IMR-90 (cell line): ENCODE data around the gene CPED1.

Experiments
- BHLHE40 ChIP-seq: fragments of 150-350 bp; IDR thresholded peaks from 2 replicates; pipeline ENCODE4 v1.6.1; 2016; ENCODE audit warnings: mild to moderate bottlenecking, low read depth, low read length
- CHD1 ChIP-seq: IDR thresholded peaks from 2 replicates; pipeline ENCODE4 v1.6.1; 2012; ENCODE audit warnings: low read depth, low read length, improper control_type of control experiment
- USF2 ChIP-seq: fragments of 150-350 bp; IDR thresholded peaks from 2 replicates; pipeline ENCODE4 v1.6.1; 2017; ENCODE audit warnings: mild to moderate bottlenecking, antibody characterized with exemption, low read length, low read depth
- TF ChIP-seq, protein P1 (sequence below): conservative IDR thresholded peaks from 2 replicates; pipeline ENCODE4 v1.5.1; 2012; ENCODE audit warnings: mild to moderate bottlenecking, low read depth, low read length, improper control_type of control experiment

DNA sequence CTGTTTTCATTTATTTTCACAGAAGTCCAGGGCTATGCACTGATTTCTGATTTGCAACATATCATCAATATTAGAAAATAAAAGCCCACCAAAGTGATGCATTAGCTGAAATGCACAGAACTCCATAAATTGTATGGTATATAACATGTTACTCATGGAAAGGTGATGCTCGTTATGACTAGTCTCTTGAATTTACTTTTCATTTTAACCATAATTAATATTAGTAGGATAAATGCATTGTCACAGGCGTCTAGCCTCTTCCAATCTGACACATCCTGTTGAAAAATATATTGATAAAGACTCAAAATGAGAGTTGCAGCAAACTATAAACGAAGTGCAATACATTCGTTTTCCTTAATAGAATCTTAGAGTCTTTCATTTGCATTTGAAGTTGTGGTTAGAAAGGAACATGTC, 92.4 kb downstream of the CPED1 start:
- TF ChIP-seq USF2 (no peak), CHD1 (no peak), BHLHE40 (no peak)
- TF ChIP-seq, protein P1, sequence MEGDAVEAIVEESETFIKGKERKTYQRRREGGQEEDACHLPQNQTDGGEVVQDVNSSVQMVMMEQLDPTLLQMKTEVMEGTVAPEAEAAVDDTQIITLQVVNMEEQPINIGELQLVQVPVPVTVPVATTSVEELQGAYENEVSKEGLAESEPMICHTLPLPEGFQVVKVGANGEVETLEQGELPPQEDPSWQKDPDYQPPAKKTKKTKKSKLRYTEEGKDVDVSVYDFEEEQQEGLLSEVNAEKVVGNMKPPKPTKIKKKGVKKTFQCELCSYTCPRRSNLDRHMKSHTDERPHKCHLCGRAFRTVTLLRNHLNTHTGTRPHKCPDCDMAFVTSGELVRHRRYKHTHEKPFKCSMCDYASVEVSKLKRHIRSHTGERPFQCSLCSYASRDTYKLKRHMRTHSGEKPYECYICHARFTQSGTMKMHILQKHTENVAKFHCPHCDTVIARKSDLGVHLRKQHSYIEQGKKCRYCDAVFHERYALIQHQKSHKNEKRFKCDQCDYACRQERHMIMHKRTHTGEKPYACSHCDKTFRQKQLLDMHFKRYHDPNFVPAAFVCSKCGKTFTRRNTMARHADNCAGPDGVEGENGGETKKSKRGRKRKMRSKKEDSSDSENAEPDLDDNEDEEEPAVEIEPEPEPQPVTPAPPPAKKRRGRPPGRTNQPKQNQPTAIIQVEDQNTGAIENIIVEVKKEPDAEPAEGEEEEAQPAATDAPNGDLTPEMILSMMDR: no peak
